PC-9 (cell line): ENCODE data around the gene ANKLE2.

ENCODE experiments used
- EZH2 ChIP-seq: fragments of 200-600 bp; sonication (generic); IDR thresholded peaks from 2 replicates; pipeline ENCODE4 v1.8.0; 2017; ENCODE audit warnings: antibody characterized with exemption, low read depth
- TF ChIP-seq, protein P1 (sequence below): fragments of 200-600 bp; sonication (generic); conservative IDR thresholded peaks from 2 replicates; pipeline ENCODE4 v1.6.1; 2017; ENCODE audit warnings: mixed run types, antibody characterized with exemption, mild to moderate bottlenecking, moderate library complexity

DNA sequence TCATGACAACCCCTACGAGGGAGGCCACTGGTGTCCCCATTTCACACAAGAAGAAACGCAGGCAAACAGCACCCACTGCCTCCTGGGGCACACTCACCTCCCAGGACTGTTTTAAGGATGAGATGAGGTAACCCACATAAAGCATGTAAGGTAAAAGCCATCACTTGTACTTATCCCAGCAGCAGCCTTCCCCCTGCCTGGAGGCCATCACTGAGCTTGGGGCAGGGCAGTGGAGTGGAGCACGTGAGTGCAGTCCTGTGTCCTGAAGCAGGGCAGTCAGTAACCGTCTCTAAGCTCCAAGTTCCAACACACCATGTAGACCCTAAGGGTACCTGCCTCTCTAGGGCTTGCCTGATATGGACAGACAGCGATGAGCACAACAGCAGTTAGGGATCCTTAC is 76.2 kb downstream of the ANKLE2 start:
- TF ChIP-seq, protein P1, sequence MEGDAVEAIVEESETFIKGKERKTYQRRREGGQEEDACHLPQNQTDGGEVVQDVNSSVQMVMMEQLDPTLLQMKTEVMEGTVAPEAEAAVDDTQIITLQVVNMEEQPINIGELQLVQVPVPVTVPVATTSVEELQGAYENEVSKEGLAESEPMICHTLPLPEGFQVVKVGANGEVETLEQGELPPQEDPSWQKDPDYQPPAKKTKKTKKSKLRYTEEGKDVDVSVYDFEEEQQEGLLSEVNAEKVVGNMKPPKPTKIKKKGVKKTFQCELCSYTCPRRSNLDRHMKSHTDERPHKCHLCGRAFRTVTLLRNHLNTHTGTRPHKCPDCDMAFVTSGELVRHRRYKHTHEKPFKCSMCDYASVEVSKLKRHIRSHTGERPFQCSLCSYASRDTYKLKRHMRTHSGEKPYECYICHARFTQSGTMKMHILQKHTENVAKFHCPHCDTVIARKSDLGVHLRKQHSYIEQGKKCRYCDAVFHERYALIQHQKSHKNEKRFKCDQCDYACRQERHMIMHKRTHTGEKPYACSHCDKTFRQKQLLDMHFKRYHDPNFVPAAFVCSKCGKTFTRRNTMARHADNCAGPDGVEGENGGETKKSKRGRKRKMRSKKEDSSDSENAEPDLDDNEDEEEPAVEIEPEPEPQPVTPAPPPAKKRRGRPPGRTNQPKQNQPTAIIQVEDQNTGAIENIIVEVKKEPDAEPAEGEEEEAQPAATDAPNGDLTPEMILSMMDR = no peak
- no peak for TF ChIP-seq EZH2
